Measurements from ENCODE around the gene DOCK6.
A peak's percentile ranks its signal among the peaks of the same experiment; 100 is the strongest.
"Not testable (repeated sequence)": the region's sequence is repeated elsewhere in the genome, so short reads cannot be mapped to it uniquely, and the experiment has no call there.

The DOCK6 gene

GRCh38 chr19:11195681-11196080, 66.6 kb downstream of the DOCK6 start:
- DNase-seq = no peak

GRCh38 chr19:11194656-11195558, 67.4 kb downstream of the DOCK6 start:
- DNase-seq = no peak

- DNase-seq = no peak
These were observed 68.2 kb downstream of the DOCK6 start for GRCh38 chr19:11194173-11194572.

- DNase-seq = peak; percentile 50
These were observed 69.1 kb downstream of the DOCK6 start for GRCh38 chr19:11192957-11193939.

GRCh38 chr19:11191934-11192333, 70.4 kb downstream of the DOCK6 start:
- DNase-seq = no peak

GRCh38 chr19:11191273-11191755, 71.0 kb downstream of the DOCK6 start:
- peak; percentile 81 for DNase-seq

GRCh38 chr19:11190501-11190900, 71.8 kb downstream of the DOCK6 start:
- DNase-seq = no peak

- DNase-seq = no peak
These were observed 74.9 kb downstream of the DOCK6 start for GRCh38 chr19:11187441-11187840.

- DNase-seq = no peak
These were observed 79.3 kb downstream of the DOCK6 start for GRCh38 chr19:11182994-11183393.

GRCh38 chr19:11181488-11181887, 80.8 kb downstream of the DOCK6 start:
- no peak for DNase-seq

GRCh38 chr19:11180975-11181374, 81.3 kb downstream of the DOCK6 start:
- not testable (repeated sequence) for DNase-seq

- no peak for DNase-seq
These were observed 82.0 kb downstream of the DOCK6 start for GRCh38 chr19:11180346-11180745.

GRCh38 chr19:11179716-11180297, 82.5 kb downstream of the DOCK6 start:
- no peak for DNase-seq

- DNase-seq = not testable (repeated sequence)
These were observed 83.2 kb downstream of the DOCK6 start for GRCh38 chr19:11179145-11179465.

GRCh38 chr19:11177592-11177991, 84.7 kb downstream of the DOCK6 start:
- no peak for DNase-seq

- no peak for DNase-seq
These were observed 85.7 kb downstream of the DOCK6 start for GRCh38 chr19:11176466-11177193.

GRCh38 chr19:11175920-11176319, 86.4 kb downstream of the DOCK6 start:
- DNase-seq = no peak

- no peak for DNase-seq
These were observed 88.0 kb downstream of the DOCK6 start for GRCh38 chr19:11174336-11174735.

- DNase-seq = no peak
These were observed 88.7 kb downstream of the DOCK6 start for GRCh38 chr19:11173516-11174155.

GRCh38 chr19:11172576-11172975, 89.7 kb downstream of the DOCK6 start:
- DNase-seq = no peak

GRCh38 chr19:11171144-11171543, 91.2 kb downstream of the DOCK6 start:
- DNase-seq = no peak
